ENCODE results near the gene INPP5K. TPM values are rescaled to one million over a fixed set of nuclear protein-coding genes. Genes with fewer than 3 reads are reported as not detected.
A peak's percentile ranks its signal among the peaks of the same experiment; 100 is the strongest.

The INPP5K gene
- total RNA-seq, 1 experiment from 2014 or later, result 29.4 TPM

DNA sequence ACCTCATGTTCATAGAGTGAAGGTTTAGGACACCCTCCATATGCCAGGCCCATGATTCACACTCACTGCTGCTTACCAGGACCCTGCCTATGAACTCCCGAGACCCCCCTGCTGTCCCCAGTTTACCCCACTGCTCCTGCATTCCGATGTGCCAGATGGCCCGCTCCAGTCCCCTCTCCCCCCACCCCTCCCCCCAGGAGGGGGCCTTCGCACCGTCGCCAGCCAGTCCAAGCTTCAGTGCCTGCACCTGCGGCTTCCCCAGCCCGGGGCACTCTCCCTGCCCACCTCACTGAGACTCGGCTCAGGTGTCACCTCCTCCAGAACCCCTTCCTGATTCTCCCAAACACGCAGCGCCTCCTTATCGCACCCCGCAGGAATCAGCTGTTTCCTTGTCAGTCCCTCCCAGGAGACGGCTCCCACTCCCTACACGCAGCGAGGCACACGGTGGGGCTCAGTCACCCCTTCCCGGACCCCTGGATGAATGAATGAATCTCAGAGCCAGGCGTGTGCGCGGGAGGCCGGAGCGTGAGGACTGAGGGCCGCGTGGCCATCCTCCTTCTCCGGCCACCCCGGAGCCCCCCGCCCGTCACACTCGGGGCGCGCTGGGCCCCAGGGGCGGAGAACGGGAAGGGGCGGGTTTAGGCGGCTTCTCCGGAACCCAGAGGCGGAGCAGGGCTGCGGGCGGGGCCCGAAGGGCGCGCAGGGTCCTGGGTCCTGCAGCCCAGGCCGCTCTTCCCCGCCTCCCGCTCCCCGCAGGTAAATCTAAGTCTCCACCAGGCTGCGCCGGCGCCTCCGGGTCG lies 25.6 kb downstream of the INPP5K start:
- Histone ChIP-seq H3K23ac (ENCODE audit: insufficient read length, low read depth, low read length) (no peak overlapping the region), H2BK20ac (ENCODE audit: low read depth, low read length, poor library complexity, severe bottlenecking) (no peak overlapping the region), H2BK5ac (ENCODE audit: insufficient read length, low read length) (no peak overlapping the region), H3K56ac (ENCODE audit: insufficient read length, low read depth, low read length) (no peak overlapping the region), H3K4ac (ENCODE audit: low read depth, low read length) (no peak overlapping the region), H3K18ac (ENCODE audit: insufficient read length, low read depth, low read length) (no peak overlapping the region), H3K9me3 (ENCODE audit: control insufficient read depth, low read depth, low read length) (no peaks in the 10 kb centered on the region), H3K9ac (ENCODE audit: extremely low read depth, insufficient read length, low read length) (peak overlapping the region; percentile 40), H3K23me2 (ENCODE audit: insufficient read length, low read depth, low read length, poor library complexity, severe bottlenecking) (peaks cover 26% of the 10 kb centered on the region), H3K79me1 (ENCODE audit: insufficient read depth, low read depth, low read length, poor library complexity, severe bottlenecking) (no peaks in the 10 kb centered on the region), H2BK15ac (ENCODE audit: low read depth, low read length) (no peak overlapping the region), H3K14ac (ENCODE audit: insufficient read depth, low read length) (peak overlapping the region; percentile 61), H3K27me3 (ENCODE audit: insufficient read depth, low read length) (no peaks in the 10 kb centered on the region), H4K91ac (ENCODE audit: insufficient read length, low read depth, low read length) (no peak overlapping the region), H3K79me2 (ENCODE audit: insufficient read depth, low read length) (no peaks in the 10 kb centered on the region), H2BK120ac (ENCODE audit: low read depth, low read length, poor library complexity, severe bottlenecking) (no peak overlapping the region), H4K5ac (ENCODE audit: insufficient read length, low read depth, low read length) (no peak overlapping the region), H2AFZ (ENCODE audit: low read length) (no peak overlapping the region), H4K20me1 (ENCODE audit: control insufficient read depth, insufficient read depth, insufficient read length) (no peaks in the 10 kb centered on the region), H2BK12ac (ENCODE audit: insufficient read length, low read depth, low read length) (no peak overlapping the region), H4K8ac (replicated peaks; ENCODE audit: insufficient read length, low read depth, low read length) (no peak overlapping the region), H3T11ph (ENCODE audit: low read length) (no peak overlapping the region), H2AK5ac (ENCODE audit: insufficient read length, low read length) (no peak overlapping the region), H3K4me1 (ENCODE audit: insufficient read depth, low read length) (no peaks in the 10 kb centered on the region), H3K4me2 (ENCODE audit: insufficient read depth, insufficient read length, low read length) (peak overlapping the region; percentile 78), H3K27ac (ENCODE audit: insufficient read length, low read depth, low read length) (no peak overlapping the region)
- peak; percentile 76 for DNase-seq
- H3K4me1 Mint-ChIP-seq, result peaks cover 21 to 30% of the 10 kb centered on the region in 2 experiments
- H3K36me3 Mint-ChIP-seq (ENCODE audit: insufficient read depth in 1 of 3, low read depth in 3 of 3), result peaks cover 0 to 8% (median 3%) of the 10 kb centered on the region in 3 experiments; a peak in 3 of 7 replicates
- no CpG with 5 or more reads among the region's 52 CpGs for WGBS (ENCODE audit: extremely low coverage, insufficient read length, low lambda C conversion rate)
- peak overlapping the region; percentile 86 to 88 for H3K4me3 Mint-ChIP-seq
- TF ChIP-seq, protein P1, sequence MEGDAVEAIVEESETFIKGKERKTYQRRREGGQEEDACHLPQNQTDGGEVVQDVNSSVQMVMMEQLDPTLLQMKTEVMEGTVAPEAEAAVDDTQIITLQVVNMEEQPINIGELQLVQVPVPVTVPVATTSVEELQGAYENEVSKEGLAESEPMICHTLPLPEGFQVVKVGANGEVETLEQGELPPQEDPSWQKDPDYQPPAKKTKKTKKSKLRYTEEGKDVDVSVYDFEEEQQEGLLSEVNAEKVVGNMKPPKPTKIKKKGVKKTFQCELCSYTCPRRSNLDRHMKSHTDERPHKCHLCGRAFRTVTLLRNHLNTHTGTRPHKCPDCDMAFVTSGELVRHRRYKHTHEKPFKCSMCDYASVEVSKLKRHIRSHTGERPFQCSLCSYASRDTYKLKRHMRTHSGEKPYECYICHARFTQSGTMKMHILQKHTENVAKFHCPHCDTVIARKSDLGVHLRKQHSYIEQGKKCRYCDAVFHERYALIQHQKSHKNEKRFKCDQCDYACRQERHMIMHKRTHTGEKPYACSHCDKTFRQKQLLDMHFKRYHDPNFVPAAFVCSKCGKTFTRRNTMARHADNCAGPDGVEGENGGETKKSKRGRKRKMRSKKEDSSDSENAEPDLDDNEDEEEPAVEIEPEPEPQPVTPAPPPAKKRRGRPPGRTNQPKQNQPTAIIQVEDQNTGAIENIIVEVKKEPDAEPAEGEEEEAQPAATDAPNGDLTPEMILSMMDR (conservative IDR thresholded peaks at IDR 0.05), result no peak
- peaks cover 0 to 3% of the 10 kb centered on the region in 2 experiments; a peak in 1 of 5 replicates for H3K9me3 Mint-ChIP-seq
- peak overlapping the region; percentile 7 to 89 (median 46); a peak in 5 of 7 replicates for H3K27ac Mint-ChIP-seq
- peaks cover 4% of the 10 kb centered on the region; the same call in 1 of the 2 replicates for H3K27me3 Mint-ChIP-seq (ENCODE audit: low read depth)

Measured in H9 (cell line).